ENCODE data around the gene ACACB. TPM values are rescaled to one million over a fixed set of nuclear protein-coding genes. Genes with fewer than 3 reads are reported as not detected.

The ACACB gene
- total and polyA plus RNA-seq, 11 donors = 29.9 to 176 (median 119) TPM

DNA sequence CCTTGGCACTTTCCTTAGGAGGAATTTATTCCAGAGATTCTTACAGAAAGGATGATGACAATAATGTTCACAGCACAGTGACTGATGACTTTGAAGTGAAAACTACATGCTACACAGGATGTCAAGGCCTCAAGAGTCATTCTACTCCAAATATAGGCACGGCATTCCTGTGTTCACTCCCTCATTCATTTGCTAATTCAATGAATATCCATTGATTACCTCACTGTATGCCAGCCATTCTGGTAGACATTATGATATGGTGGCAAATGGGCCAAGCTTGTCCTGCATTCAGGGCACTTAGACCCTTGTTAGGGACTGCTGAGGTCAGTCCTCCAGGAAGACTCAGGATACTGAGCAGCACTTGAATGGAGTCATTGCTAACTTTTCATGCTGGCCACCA lies 144.7 kb downstream of the ACACB start:
- Histone ChIP-seq H3K4me1 (peaks cover 0 to 7% (median 0%) of the 10 kb centered on the region in 12 donors), H3K9me3 (peaks cover 0 to 10% (median 0%) of the 10 kb centered on the region in 12 donors), H3K27ac (no peak overlapping the region), H3K27me3 (no peaks in the 10 kb centered on the region), H3K4me3 (no peak overlapping the region), H3K36me3 (peaks cover 3 to 99% (median 94%) of the 10 kb centered on the region in 9 donors)
- intact Hi-C loops (cut with DNase I) = loop anchor here in 1 of 10 donors (5.0 kb wide), 1 partner anchor 126 kb away; no protein-coding TSS in a partner anchor
- TF ChIP-seq, protein P1, sequence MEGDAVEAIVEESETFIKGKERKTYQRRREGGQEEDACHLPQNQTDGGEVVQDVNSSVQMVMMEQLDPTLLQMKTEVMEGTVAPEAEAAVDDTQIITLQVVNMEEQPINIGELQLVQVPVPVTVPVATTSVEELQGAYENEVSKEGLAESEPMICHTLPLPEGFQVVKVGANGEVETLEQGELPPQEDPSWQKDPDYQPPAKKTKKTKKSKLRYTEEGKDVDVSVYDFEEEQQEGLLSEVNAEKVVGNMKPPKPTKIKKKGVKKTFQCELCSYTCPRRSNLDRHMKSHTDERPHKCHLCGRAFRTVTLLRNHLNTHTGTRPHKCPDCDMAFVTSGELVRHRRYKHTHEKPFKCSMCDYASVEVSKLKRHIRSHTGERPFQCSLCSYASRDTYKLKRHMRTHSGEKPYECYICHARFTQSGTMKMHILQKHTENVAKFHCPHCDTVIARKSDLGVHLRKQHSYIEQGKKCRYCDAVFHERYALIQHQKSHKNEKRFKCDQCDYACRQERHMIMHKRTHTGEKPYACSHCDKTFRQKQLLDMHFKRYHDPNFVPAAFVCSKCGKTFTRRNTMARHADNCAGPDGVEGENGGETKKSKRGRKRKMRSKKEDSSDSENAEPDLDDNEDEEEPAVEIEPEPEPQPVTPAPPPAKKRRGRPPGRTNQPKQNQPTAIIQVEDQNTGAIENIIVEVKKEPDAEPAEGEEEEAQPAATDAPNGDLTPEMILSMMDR (IDR thresholded peaks at IDR 0.05) = no peak
- TF ChIP-seq POLR2A (IDR thresholded peaks at IDR 0.05) = no peak
- ATAC-seq = no peak
- WGBS, 4 donors = 83 to 100% (median 94%) methylated on average over 1 of the region's 1 CpG
- DNase-seq = no peak

DNA sequence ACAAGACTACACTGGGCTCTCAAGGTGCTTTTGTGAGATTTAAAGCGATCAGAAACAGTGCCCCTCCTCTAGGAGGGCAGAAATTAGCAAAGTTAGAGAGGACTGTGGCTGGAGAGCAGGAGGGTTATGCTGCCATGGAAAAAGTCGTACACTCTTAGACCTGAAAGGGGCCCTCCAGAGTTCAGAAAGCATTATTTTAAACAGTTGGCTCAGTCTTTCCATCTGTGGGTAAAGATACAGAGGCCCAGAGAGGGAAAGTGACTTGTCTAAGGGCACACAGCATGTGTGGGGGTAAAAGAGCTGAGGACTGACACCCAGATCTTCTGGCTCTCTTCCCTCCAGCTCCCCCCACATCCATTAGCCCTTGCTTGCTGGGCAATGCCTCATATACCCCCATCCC lies 145.6 kb downstream of the ACACB start:
- intact Hi-C loops (cut with DNase I) = loop anchor here in 1 of 10 donors (5.0 kb wide), 1 partner anchor 125 kb away; no protein-coding TSS in a partner anchor
- DNase-seq = no peak
- peaks cover 0 to 99% (median 94%) of the 10 kb centered on the region in 9 donors for H3K36me3 ChIP-seq
- peaks cover 0 to 10% (median 0%) of the 10 kb centered on the region in 12 donors for H3K9me3 ChIP-seq
- 92 to 97% (median 93%) methylated on average over 2 of the region's 2 CpGs for WGBS, 4 donors
- TF ChIP-seq POLR2A (IDR thresholded peaks at IDR 0.05) = no peak
- TF ChIP-seq, protein P1 (IDR thresholded peaks at IDR 0.05) = no peak
- H3K4me3 ChIP-seq = no peak overlapping the region
- ATAC-seq = no peak
- no peak overlapping the region for H3K27ac ChIP-seq
- H3K4me1 ChIP-seq = peaks cover 0 to 7% (median 0%) of the 10 kb centered on the region in 12 donors
- no peaks in the 10 kb centered on the region for H3K27me3 ChIP-seq

DNA sequence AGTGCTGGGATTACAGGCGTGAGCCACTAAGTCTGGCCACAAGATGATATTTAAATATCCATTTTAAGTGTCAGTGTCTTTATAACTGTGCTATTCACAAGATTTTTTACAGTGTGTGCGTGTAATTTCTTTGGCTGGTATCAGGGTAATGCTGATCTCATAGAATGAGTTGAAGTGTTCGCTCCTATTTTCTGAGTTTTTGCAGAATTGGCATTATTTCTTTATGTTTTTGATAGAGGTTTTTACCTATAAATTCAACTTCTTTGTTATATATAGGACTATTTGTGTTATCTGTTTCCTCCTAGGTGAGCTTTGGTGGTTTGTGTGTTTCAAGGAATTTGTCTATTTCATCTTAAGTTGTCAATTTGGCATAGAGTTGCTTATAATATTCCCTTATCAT lies 147.1 kb downstream of the ACACB start:
- Histone ChIP-seq H3K27me3 (no peaks in the 10 kb centered on the region), H3K36me3 (peaks cover 0 to 99% (median 89%) of the 10 kb centered on the region in 9 donors), H3K9me3 (peaks cover 0 to 10% (median 0%) of the 10 kb centered on the region in 12 donors), H3K4me1 (peaks cover 0 to 7% (median 0%) of the 10 kb centered on the region in 12 donors), H3K4me3 (no peak overlapping the region), H3K27ac (no peak overlapping the region)
- no peak for TF ChIP-seq POLR2A (IDR thresholded peaks at IDR 0.05)
- TF ChIP-seq, protein P1 (IDR thresholded peaks at IDR 0.05) = no peak
- DNase-seq = no peak
- WGBS, 4 donors = 96 to 99% (median 97%) methylated on average over 3 of the region's 3 CpGs
- no peak for ATAC-seq
- intact Hi-C loops (cut with DNase I) = loop anchor here in 1 of 10 donors (5.0 kb wide), 1 partner anchor 124 kb away; no protein-coding TSS in a partner anchor

DNA sequence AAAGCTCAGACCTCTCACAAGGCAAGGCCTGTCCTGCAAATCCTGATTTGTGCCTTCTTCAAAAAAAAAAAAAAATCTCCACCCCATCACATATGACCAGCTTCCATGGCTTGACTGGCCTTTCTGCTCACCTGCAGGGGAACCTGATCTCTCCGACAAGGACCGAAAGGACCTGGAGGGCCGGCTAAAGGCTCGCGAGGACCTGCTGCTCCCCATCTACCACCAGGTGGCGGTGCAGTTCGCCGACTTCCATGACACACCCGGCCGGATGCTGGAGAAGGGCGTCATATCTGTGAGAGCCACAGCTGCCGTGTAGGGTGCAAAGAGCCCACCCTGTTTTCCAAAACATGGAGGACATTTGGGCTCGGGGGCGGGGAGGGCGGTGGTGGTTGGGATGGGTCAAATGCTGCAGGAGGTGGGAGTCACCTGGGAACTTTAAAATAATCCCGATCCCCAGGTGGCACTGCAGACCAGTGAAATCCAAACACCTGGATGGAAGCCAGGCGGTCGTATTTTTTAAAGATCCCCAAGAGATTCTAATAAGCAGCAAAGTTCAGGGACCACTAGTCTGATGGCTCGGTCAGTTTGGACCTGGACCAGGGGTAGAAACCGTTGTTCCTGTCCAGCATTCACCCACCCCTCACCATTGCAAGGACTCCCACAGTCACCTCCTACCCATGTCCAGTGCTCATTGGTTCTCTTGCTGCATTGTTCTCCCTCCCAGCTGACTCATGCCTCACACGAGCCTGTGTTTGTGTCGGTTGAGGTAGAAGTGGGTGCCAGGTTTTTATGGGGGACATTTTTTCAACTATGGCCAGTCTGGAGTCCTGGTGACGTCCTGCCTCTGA lies 147.9 kb downstream of the ACACB start:
- 33 to 45% (median 39%) methylated on average over 22 to 23 of the region's 23 CpGs for WGBS, 4 donors
- H3K4me3 ChIP-seq = no peak overlapping the region
- no peak for TF ChIP-seq POLR2A (IDR thresholded peaks at IDR 0.05)
- TF ChIP-seq, protein P1 (IDR thresholded peaks at IDR 0.05) = peak; percentile 58 to 76 (median 69)
- no peaks in the 10 kb centered on the region for H3K27me3 ChIP-seq
- H3K9me3 ChIP-seq = peaks cover 0 to 10% (median 0%) of the 10 kb centered on the region in 12 donors
- ATAC-seq (peak; percentile 46 to 79 (median 65)), DNase-seq (peak; percentile 62 to 84 (median 76))
- intact Hi-C loops (cut with DNase I) = loop anchor here in 9 of 10 donors (1.0 to 5.0 kb wide), 5 partner anchors 120 to 123 kb away; no protein-coding TSS in a partner anchor
- peaks cover 0 to 7% (median 0%) of the 10 kb centered on the region in 12 donors for H3K4me1 ChIP-seq
- H3K36me3 ChIP-seq = peaks cover 0 to 96% (median 84%) of the 10 kb centered on the region in 9 donors
- H3K27ac ChIP-seq = peak overlapping the region in 3 of 12 donors; percentile 27 to 62 (median 50)

Data from heart left ventricle (tissue), 16 donors.